Measurements from ENCODE around the gene SMYD3.

SMYD3 gene

DNA sequence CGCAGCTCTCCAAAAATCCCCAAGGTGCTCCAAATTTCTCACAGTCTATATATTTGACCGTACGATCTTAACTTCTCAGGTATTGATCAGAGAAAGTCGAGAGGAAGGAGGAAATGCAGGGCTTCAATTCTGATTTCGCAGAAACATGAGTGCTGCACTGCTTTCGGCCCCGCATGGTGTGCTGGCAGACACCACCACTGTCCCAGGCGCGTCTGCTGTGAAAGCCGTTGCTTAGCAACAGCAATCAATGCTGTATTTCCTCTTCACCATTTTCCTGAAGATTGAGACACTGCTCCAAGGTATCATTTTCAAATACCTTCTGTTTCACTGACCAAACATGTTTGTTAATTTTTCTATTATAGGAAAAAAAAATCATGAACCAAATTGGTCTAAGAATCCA, 296.3 kb downstream of the SMYD3 start:
- no peaks in the 10 kb centered on the region for H3K4me1 ChIP-seq (ENCODE audit: insufficient read depth, insufficient read length)
- H3K4me3 ChIP-seq (ENCODE audit: insufficient read length, low read depth): no peak overlapping the region
- no peaks in the 10 kb centered on the region for H3K36me3 ChIP-seq (ENCODE audit: insufficient read depth, insufficient read length, low read length)
- H3K27me3 ChIP-seq (ENCODE audit: insufficient read depth, insufficient read length): no peaks in the 10 kb centered on the region
- H3K9me3 ChIP-seq (ENCODE audit: insufficient read depth, low read length): no peaks in the 10 kb centered on the region
- no peak for DNase-seq (ENCODE audit: low read depth, low spot score)
- TF ChIP-seq YY1 (IDR thresholded peaks at IDR 0.05; ENCODE audit: insufficient read depth, insufficient read length) (no peak), SUZ12 (IDR thresholded peaks at IDR 0.05; ENCODE audit: extremely low read depth, insufficient read depth, insufficient read length) (no peak), ZNF274 (IDR thresholded peaks at IDR 0.05; ENCODE audit: low read depth, low read length) (no peak)
- H3K9ac ChIP-seq (ENCODE audit: insufficient read length, low read depth): no peak overlapping the region

DNA sequence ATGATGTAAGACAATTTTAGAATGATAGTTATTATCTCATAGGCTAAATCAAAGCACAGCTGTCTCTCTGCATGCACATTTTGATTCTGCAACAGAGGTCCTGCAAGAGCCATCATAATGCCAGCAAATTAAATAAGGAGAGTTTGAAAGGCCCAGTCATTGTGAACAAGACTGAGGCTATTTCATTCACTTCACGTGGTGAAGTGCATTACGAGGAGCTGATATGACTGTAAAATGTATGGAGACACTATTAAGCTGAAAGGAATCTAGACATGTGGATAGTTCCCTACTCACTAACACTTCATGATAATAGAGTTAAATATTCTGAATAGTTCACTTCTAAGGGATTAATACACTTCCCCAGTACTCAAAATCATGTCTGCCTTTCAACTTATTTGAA, 299.0 kb downstream of the SMYD3 start:
- no peak overlapping the region for H3K4me3 ChIP-seq (ENCODE audit: insufficient read length, low read depth)
- H3K9ac ChIP-seq (ENCODE audit: insufficient read length, low read depth): no peak overlapping the region
- H3K9me3 ChIP-seq (ENCODE audit: insufficient read depth, low read length): no peaks in the 10 kb centered on the region
- no peaks in the 10 kb centered on the region for H3K36me3 ChIP-seq (ENCODE audit: insufficient read depth, insufficient read length, low read length)
- DNase-seq (ENCODE audit: low read depth, low spot score): no peak
- H3K4me1 ChIP-seq (ENCODE audit: insufficient read depth, insufficient read length): no peaks in the 10 kb centered on the region
- no peaks in the 10 kb centered on the region for H3K27me3 ChIP-seq (ENCODE audit: insufficient read depth, insufficient read length)
- no peak for TF ChIP-seq SUZ12 (IDR thresholded peaks at IDR 0.05; ENCODE audit: extremely low read depth, insufficient read depth, insufficient read length)
- TF ChIP-seq YY1 (IDR thresholded peaks at IDR 0.05; ENCODE audit: insufficient read depth, insufficient read length): no peak
- no peak for TF ChIP-seq ZNF274 (IDR thresholded peaks at IDR 0.05; ENCODE audit: low read depth, low read length)

DNA sequence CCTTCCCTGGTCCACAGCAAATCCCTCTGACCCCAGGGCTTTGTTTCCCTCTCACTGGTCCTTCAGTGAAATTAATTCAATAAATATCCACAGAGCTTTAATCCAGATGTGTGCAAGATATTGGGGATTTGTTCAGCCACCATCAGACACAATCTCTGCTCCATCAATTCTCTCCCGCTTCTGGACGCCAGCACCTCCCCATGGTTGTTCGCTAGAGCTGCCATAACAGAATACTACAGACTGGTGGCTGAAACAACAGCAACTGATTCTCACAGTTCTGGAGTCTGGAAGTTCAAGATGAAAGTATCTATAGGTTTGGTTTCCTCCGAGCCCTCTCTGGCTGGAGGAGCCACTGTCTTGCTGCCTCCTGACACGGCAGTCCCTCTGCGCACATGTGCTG, 303.9 kb downstream of the SMYD3 start:
- Histone ChIP-seq H3K9me3 (ENCODE audit: insufficient read depth, low read length) (no peaks in the 10 kb centered on the region), H3K9ac (ENCODE audit: insufficient read length, low read depth) (no peak overlapping the region), H3K36me3 (ENCODE audit: insufficient read depth, insufficient read length, low read length) (no peaks in the 10 kb centered on the region), H3K27me3 (ENCODE audit: insufficient read depth, insufficient read length) (no peaks in the 10 kb centered on the region), H3K4me3 (ENCODE audit: insufficient read length, low read depth) (no peak overlapping the region), H3K4me1 (ENCODE audit: insufficient read depth, insufficient read length) (no peaks in the 10 kb centered on the region)
- no peak for DNase-seq (ENCODE audit: low read depth, low spot score)
- no peak for TF ChIP-seq ZNF274 (IDR thresholded peaks at IDR 0.05; ENCODE audit: low read depth, low read length)

DNA sequence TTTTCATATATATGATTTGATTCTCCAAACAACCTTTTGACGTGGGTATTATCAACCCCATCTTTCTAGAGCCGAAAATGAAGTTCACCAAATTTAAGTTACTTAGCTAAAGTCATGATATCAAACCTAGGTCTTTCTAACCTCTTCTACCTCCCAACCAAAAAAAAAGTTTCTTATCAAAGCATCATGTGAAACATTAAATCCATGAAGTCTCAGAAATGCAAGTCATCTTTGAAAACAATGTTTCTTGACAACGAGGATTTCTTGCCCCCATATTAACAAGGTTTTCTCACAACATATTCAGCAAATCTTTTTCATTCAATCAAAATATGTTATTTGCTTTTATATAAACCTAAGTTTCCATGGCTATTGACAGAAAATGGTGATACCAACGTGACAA, 306.3 kb downstream of the SMYD3 start:
- H3K36me3 ChIP-seq (ENCODE audit: insufficient read depth, insufficient read length, low read length): no peaks in the 10 kb centered on the region
- H3K27me3 ChIP-seq (ENCODE audit: insufficient read depth, insufficient read length): no peaks in the 10 kb centered on the region
- no peak for DNase-seq (ENCODE audit: low read depth, low spot score)
- no peaks in the 10 kb centered on the region for H3K4me1 ChIP-seq (ENCODE audit: insufficient read depth, insufficient read length)
- H3K9ac ChIP-seq (ENCODE audit: insufficient read length, low read depth): no peak overlapping the region
- no peak overlapping the region for H3K4me3 ChIP-seq (ENCODE audit: insufficient read length, low read depth)
- no peak for TF ChIP-seq YY1 (IDR thresholded peaks at IDR 0.05; ENCODE audit: insufficient read depth, insufficient read length)
- TF ChIP-seq SUZ12 (IDR thresholded peaks at IDR 0.05; ENCODE audit: extremely low read depth, insufficient read depth, insufficient read length): no peak
- no peak for TF ChIP-seq ZNF274 (IDR thresholded peaks at IDR 0.05; ENCODE audit: low read depth, low read length)
- no peaks in the 10 kb centered on the region for H3K9me3 ChIP-seq (ENCODE audit: insufficient read depth, low read length)

DNA sequence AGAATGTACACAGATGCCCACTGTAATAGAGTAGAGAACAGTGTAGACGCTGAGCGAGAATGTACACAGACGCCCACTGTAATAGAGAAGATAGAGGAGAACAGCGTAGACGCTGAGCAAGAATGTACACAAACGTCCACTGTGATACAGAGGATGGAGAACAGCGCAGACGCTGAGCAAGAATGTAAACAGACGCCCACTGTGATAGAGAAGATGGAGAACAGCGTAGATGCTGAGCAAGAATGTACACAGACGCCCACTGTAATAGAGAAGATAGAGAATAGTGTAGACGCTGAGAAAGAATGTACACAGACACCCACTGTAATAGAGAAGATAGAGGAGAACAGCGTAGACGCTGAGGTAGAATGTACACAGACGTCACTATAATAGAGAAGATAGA, 306.9 kb downstream of the SMYD3 start:
- H3K36me3 ChIP-seq (ENCODE audit: insufficient read depth, insufficient read length, low read length): no peaks in the 10 kb centered on the region
- H3K4me1 ChIP-seq (ENCODE audit: insufficient read depth, insufficient read length): no peaks in the 10 kb centered on the region
- TF ChIP-seq SUZ12 (IDR thresholded peaks at IDR 0.05; ENCODE audit: extremely low read depth, insufficient read depth, insufficient read length): no peak
- TF ChIP-seq YY1 (IDR thresholded peaks at IDR 0.05; ENCODE audit: insufficient read depth, insufficient read length): no peak
- DNase-seq (ENCODE audit: low read depth, low spot score): no peak
- no peaks in the 10 kb centered on the region for H3K9me3 ChIP-seq (ENCODE audit: insufficient read depth, low read length)
- no peaks in the 10 kb centered on the region for H3K27me3 ChIP-seq (ENCODE audit: insufficient read depth, insufficient read length)
- H3K9ac ChIP-seq (ENCODE audit: insufficient read length, low read depth): no peak overlapping the region
- H3K4me3 ChIP-seq (ENCODE audit: insufficient read length, low read depth): no peak overlapping the region

DNA sequence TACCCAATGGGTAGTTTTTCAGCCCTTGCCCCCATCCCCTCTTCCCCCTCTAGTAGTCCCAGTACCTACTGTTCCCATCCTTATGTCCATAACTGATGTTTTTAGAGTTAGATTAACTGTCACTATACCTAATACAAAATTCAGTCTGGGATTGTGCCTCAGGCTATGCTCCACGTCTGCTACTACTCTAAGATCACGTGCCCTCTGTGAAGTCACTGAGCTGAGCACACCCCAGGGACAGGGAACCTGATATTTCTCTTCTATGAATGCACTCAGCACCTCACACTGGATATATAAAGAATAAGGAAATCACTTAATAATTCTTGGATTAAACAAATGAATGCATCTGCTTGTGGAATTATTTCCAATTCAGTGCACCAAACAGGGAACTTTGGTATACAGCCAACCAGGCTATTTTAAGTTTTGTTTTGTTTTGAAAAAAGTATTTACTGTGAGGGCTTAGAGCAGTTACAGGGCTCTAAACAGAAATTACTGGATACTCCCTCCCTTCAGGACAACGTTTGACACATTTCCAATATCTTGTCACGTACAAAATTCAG, 307.9 kb downstream of the SMYD3 start:
- Histone ChIP-seq H3K9me3 (ENCODE audit: insufficient read depth, low read length) (no peaks in the 10 kb centered on the region), H3K27me3 (ENCODE audit: insufficient read depth, insufficient read length) (no peaks in the 10 kb centered on the region), H3K9ac (ENCODE audit: insufficient read length, low read depth) (no peak overlapping the region), H3K4me1 (ENCODE audit: insufficient read depth, insufficient read length) (no peaks in the 10 kb centered on the region), H3K36me3 (ENCODE audit: insufficient read depth, insufficient read length, low read length) (no peaks in the 10 kb centered on the region), H3K4me3 (ENCODE audit: insufficient read length, low read depth) (no peak overlapping the region)
- DNase-seq (ENCODE audit: low read depth, low spot score): no peak
- TF ChIP-seq ZNF274 (IDR thresholded peaks at IDR 0.05; ENCODE audit: low read depth, low read length) (no peak), YY1 (IDR thresholded peaks at IDR 0.05; ENCODE audit: insufficient read depth, insufficient read length) (no peak), SUZ12 (IDR thresholded peaks at IDR 0.05; ENCODE audit: extremely low read depth, insufficient read depth, insufficient read length) (no peak)

DNA sequence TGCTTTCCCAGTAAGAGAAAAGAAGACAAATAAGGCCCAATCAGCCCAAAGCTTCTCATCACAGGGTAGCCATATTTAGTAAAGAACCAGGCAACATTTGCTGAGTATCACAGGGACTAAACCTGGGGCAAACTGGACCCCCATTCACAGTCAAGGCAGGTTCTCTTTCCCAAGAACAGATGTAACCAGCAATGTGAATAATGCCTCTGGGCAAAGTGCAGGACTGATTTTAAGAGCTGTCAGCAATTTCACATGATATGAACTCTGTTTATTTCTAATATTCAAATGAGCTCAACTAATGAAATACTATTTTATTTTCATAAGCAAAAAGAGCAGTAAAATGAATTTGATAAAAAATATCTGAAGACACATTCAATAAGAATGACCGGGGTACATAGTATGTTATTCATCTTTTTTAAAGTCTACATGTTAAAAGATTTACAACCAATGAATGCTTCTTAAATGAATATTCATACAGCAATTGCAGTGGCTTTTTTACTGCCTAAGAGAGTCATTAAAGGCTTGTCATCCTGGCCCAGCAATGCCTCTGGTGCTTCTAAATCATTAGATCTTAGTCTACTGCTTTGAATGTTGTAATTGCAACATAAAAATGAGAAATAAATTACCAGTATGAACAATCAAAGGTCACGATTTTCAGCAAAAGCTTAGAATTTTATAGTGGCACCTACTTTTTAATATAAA, 308.8 kb downstream of the SMYD3 start:
- Histone ChIP-seq H3K4me1 (ENCODE audit: insufficient read depth, insufficient read length) (no peaks in the 10 kb centered on the region), H3K27me3 (ENCODE audit: insufficient read depth, insufficient read length) (no peaks in the 10 kb centered on the region), H3K4me3 (ENCODE audit: insufficient read length, low read depth) (no peak overlapping the region), H3K36me3 (ENCODE audit: insufficient read depth, insufficient read length, low read length) (no peaks in the 10 kb centered on the region), H3K9ac (ENCODE audit: insufficient read length, low read depth) (no peak overlapping the region), H3K9me3 (ENCODE audit: insufficient read depth, low read length) (no peaks in the 10 kb centered on the region)
- no peak for DNase-seq (ENCODE audit: low read depth, low spot score)
- TF ChIP-seq ZNF274 (IDR thresholded peaks at IDR 0.05; ENCODE audit: low read depth, low read length): no peak
- no peak for TF ChIP-seq SUZ12 (IDR thresholded peaks at IDR 0.05; ENCODE audit: extremely low read depth, insufficient read depth, insufficient read length)
